ENCODE data around the gene PLCD3. TPM values are rescaled to one million over a fixed set of nuclear protein-coding genes. Genes with fewer than 3 reads are reported as not detected.

The PLCD3 gene
- total and polyA plus RNA-seq, 2 of the 8 experiments (the other 6 are each of a cell fraction or from before 2014, with no cell fraction given) = 26.5 to 48.1 TPM

- Histone ChIP-seq H4K91ac (replicated peaks; ENCODE audit: insufficient read length, low read length) (no peak overlapping the region), H3K56ac (replicated peaks; ENCODE audit: insufficient read length, low read depth, low read length) (no peak overlapping the region), H2BK20ac (ENCODE audit: low read length) (no peak overlapping the region), H2BK15ac (ENCODE audit: low read length) (no peak overlapping the region), H3K4me1 (replicated peaks in 1 of 4; ENCODE audit: control insufficient read depth in 3 of 4, insufficient read depth in 4 of 4, low read length in 3 of 4) (peaks cover 0 to 18% (median 10%) of the 10 kb centered on the region in 4 experiments; a peak in 5 of 7 replicates), H4K8ac (ENCODE audit: extremely low read depth, insufficient read depth, low read length) (no peak overlapping the region), H3K79me2 (ENCODE audit: control insufficient read depth in 1 of 2, insufficient read depth in 2 of 2, low read length in 2 of 2) (no peaks in the 10 kb centered on the region), H3K4me3 (ENCODE audit: extremely low read depth in 1 of 4, insufficient read depth in 2 of 4, low read depth in 3 of 4, low read length in 4 of 4) (no peak overlapping the region), H3K9ac (replicated peaks in 1 of 4; ENCODE audit: extremely low read depth in 1 of 4, low read depth in 3 of 4, low read length in 3 of 4) (no peak overlapping the region), H2BK120ac (replicated peaks; ENCODE audit: low read depth, low read length) (no peak overlapping the region), H2BK5ac (ENCODE audit: low read depth, low read length) (no peak overlapping the region), H3K23me2 (ENCODE audit: low read depth, low read length) (peaks cover 2% of the 10 kb centered on the region; the same call in 1 of the 2 replicates), H4K20me1 (replicated peaks in 1 of 2; ENCODE audit: control insufficient read depth in 1 of 2, insufficient read depth in 2 of 2, low read length in 2 of 2) (peaks cover 0 to 3% of the 10 kb centered on the region in 2 experiments), H2AFZ (ENCODE audit: low read length) (no peak overlapping the region), H3K9me3 (ENCODE audit: insufficient read depth in 2 of 2, low read depth in 1 of 2, low read length in 1 of 2) (no peaks in the 10 kb centered on the region), H3K36me3 (ENCODE audit: control insufficient read depth in 2 of 4, insufficient read depth in 4 of 4, low read length in 3 of 4) (no peaks in the 10 kb centered on the region), H2AK5ac (ENCODE audit: low read depth, low read length) (no peak overlapping the region), H3K4ac (replicated peaks; ENCODE audit: insufficient read length, low read depth, low read length) (no peak overlapping the region), H3K27me3 (replicated peaks in 1 of 4; ENCODE audit: control insufficient read depth in 3 of 4, extremely low read depth in 1 of 4, insufficient read depth in 3 of 4, low read length in 3 of 4) (no peaks in the 10 kb centered on the region), H3K14ac (ENCODE audit: insufficient read length) (no peak overlapping the region), H3K4me2 (ENCODE audit: insufficient read depth in 1 of 2, low read depth in 2 of 2, low read length in 2 of 2) (no peak overlapping the region), H2BK12ac (ENCODE audit: low read depth, low read length) (no peak overlapping the region), H3K79me1 (ENCODE audit: low read depth, low read length) (no peaks in the 10 kb centered on the region), H3K27ac (ENCODE audit: low read depth, low read length) (no peak overlapping the region), H3K18ac (ENCODE audit: extremely low read depth, low read length) (no peak overlapping the region), H3K23ac (ENCODE audit: insufficient read length) (no peak overlapping the region), H4K5ac (ENCODE audit: insufficient read length, low read depth, low read length) (no peak overlapping the region)
- DNase-seq (ENCODE audit: low read depth in 1 of 2, low spot score in 2 of 2) (no peak), FAIRE-seq (no peak)
- POLR2A ChIA-PET (ENCODE audit: partially characterized antibody) = interaction anchor here (15.8 kb wide), 1 partner anchor 24 kb away, joined by 185 read pairs; the partner anchor contains the start of gene HEXIM1
- 96% methylated on average over 8 of the region's 8 CpGs; no CpG with 5 or more reads in 1 of the 2 experiments for WGBS, 2 experiments (ENCODE audit: extremely low coverage in 1 of 2, insufficient coverage in 1 of 2, insufficient read length in 1 of 2, insufficient replicate concordance in 2 of 2, low coverage in 1 of 2, low lambda C conversion rate in 2 of 2, missing lambda C conversion rate in 1 of 2)
- CTCF ChIA-PET (ENCODE audit: partially characterized antibody) = interaction anchor here (0.7 to 8.7 kb wide), 4 partner anchors 9 to 72 kb away, joined by 3 to 69 read pairs (median 10); partner anchors contain the start of gene ACBD4
- TF ChIP-seq KDM5A (IDR thresholded peaks at IDR 0.05; ENCODE audit: low read length) (no peak), FOSL1 (IDR thresholded peaks at IDR 0.05; ENCODE audit: insufficient read depth, low read depth, low read length) (no peak), SP4 (IDR thresholded peaks at IDR 0.05; ENCODE audit: low read length) (no peak), POLR2A (IDR thresholded peaks at IDR 0.05; ENCODE audit: control extremely low read depth in 1 of 2, low read depth in 2 of 2, low read length in 2 of 2) (no peak), MAFK (IDR thresholded peaks at IDR 0.05; ENCODE audit: low read depth, low read length) (no peak), CREB1 (IDR thresholded peaks at IDR 0.05) (no peak), SAP30 (IDR thresholded peaks at IDR 0.05; ENCODE audit: insufficient read depth, insufficient replicate concordance, low read length) (no peak), TBP (IDR thresholded peaks at IDR 0.05; ENCODE audit: low read depth, low read length) (no peak), ATF3 (IDR thresholded peaks at IDR 0.05; ENCODE audit: insufficient read depth, low read depth, low read length) (no peak), JUND (IDR thresholded peaks at IDR 0.05; ENCODE audit: low read length) (no peak), NRF1 (IDR thresholded peaks at IDR 0.05; ENCODE audit: low read depth, low read length) (no peak), YY1 (IDR thresholded peaks at IDR 0.05; ENCODE audit: low read depth, low read length) (no peak)
- TF ChIP-seq, protein P1, sequence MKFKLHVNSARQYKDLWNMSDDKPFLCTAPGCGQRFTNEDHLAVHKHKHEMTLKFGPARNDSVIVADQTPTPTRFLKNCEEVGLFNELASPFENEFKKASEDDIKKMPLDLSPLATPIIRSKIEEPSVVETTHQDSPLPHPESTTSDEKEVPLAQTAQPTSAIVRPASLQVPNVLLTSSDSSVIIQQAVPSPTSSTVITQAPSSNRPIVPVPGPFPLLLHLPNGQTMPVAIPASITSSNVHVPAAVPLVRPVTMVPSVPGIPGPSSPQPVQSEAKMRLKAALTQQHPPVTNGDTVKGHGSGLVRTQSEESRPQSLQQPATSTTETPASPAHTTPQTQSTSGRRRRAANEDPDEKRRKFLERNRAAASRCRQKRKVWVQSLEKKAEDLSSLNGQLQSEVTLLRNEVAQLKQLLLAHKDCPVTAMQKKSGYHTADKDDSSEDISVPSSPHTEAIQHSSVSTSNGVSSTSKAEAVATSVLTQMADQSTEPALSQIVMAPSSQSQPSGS (IDR thresholded peaks at IDR 0.05; ENCODE audit: low read length) = no peak
Observed at GRCh38 chr17:45125509-45125908, 6.8 kb downstream of the PLCD3 start.
